Left cardiac atrium (tissue), 4 donors: ENCODE results near the gene CBX4. TPM values are rescaled to one million over a fixed set of nuclear protein-coding genes. Genes with fewer than 3 reads are reported as not detected.

ENCODE experiments used
- ATAC-seq, 2 donors: fragments of 200-7000 bp; cut with Tn5 transposase; one replicate each; pipeline ENCODE4 v1.9.1; 2020; ENCODE audit warnings: mild to moderate bottlenecking in 2 of 2, moderate library complexity in 2 of 2
- DNase-seq: peaks from one replicate; pipeline ENCODE4 v3.0.0-alpha.2; 2020
- intact Hi-C, 2 donors: fragments of 100-400 bp; cut with DNase I; formaldehyde crosslinking; loops; one replicate each; pipeline versions ENCODE4 v1.14.1 to v1.15.1; 2022 to 2023
- total RNA-seq, 2 donors: library from RNA; stranded (reverse); fragmentation: NEBNext Ultra II Directional; extraction: Animal tissue kit (Norgen Biotek cat#: 25700); gene quantifications; one replicate each; pipeline ENCODE4 v1.2.1, GENCODE V29; 2021
- donor health status: DM: no; HTN: yes; CAD: no.
- donor health status: DM: no; HTN: yes; CAD: no; lungs with severe emphysema.
- donor health status: DM: yes; HTN: yes; CAD: no.
- donor health status: Dilated cardiomyopathy.

CBX4 gene
- total RNA-seq, 2 donors from 2014 or later: 17.9 to 24.2 TPM

- ATAC-seq (no peak), DNase-seq (no peak)
- intact Hi-C loops: loop anchor here in 1 of 2 donors (5.0 kb wide), 2 partner anchors 186 to 206 kb away; no protein-coding TSS in a partner anchor
Observed at GRCh38 chr17:79785900-79786810, 53.1 kb downstream of the CBX4 start.

GRCh38 chr17:79785017-79785899, 54.0 kb downstream of the CBX4 start:
- ATAC-seq (no peak), DNase-seq (no peak)
- intact Hi-C loops: loop anchor here in 1 of 2 donors (5.0 kb wide), 2 partner anchors 187 to 207 kb away; no protein-coding TSS in a partner anchor

GRCh38 chr17:79784353-79785016, 54.8 kb downstream of the CBX4 start:
- no peak for ATAC-seq
- DNase-seq: no peak
- intact Hi-C loops: loop anchor here in 1 of 2 donors (5.0 kb wide), 2 partner anchors 188 to 208 kb away; no protein-coding TSS in a partner anchor

GRCh38 chr17:79783891-79784290, 55.3 kb downstream of the CBX4 start:
- DNase-seq: no peak
- ATAC-seq: no peak
- intact Hi-C loops: no loop called here

Other genes starting within 250 kb of the CBX4 start
- not detected for gene RBFOX3, start 228.4 kb downstream of the CBX4 start, total RNA-seq
- gene ENPP7, start 108.5 kb downstream of the CBX4 start, total RNA-seq: not detected
- gene CBX2, start 61.3 kb downstream of the CBX4 start, total RNA-seq: 1 to 10 TPM; 3.1 to 3.5 TPM
- 1 to 10 TPM; 4.1 to 5.9 TPM for gene CBX8, start 42.4 kb downstream of the CBX4 start, total RNA-seq
- 10 to 100 TPM; 29.9 to 30.9 TPM for gene TBC1D16, start 196.4 kb upstream of the CBX4 start, total RNA-seq
- 1 to 10 TPM; 5.9 to 9.8 TPM for gene CCDC40, start 197.2 kb upstream of the CBX4 start, total RNA-seq